Ovary (tissue), 3 donors: Measurements from ENCODE around the gene MRPS14.
"Not testable (repeated sequence)": the region's sequence is repeated elsewhere in the genome, so short reads cannot be mapped to it uniquely, and the experiment has no call there.

Experiments
- CTCF ChIP-seq, 3 donors: fragments of 450-650 bp in 2 of 3; fragments of 200-600 bp in 1 of 3; IDR thresholded peaks; one replicate each; pipeline versions ENCODE4 v1.5.1 to v1.8.0; 2016 to 2022; ENCODE audit warnings: antibody characterized with exemption in 3 of 3, mild to moderate bottlenecking in 1 of 3
- EP300 ChIP-seq: sonication (generic); formaldehyde crosslinking; IDR thresholded peaks from one replicate; pipeline ENCODE4 v1.6.1; 2017; ENCODE audit warnings: antibody characterized with exemption
- POLR2A ChIP-seq: fragments of 450-650 bp; IDR thresholded peaks from one replicate; pipeline ENCODE4 v1.6.1; 2017; ENCODE audit warnings: antibody characterized with exemption, mild to moderate bottlenecking, moderate library complexity
- donor health status: DM: no; HTN: no; CAD: no.

- not testable (repeated sequence) for TF ChIP-seq CTCF (IDR thresholded peaks at IDR 0.05); POLR2A; EP300
These were observed 21.4 kb upstream of the MRPS14 start for GRCh38 chr1:175044591-175044990.
